Measurements from ENCODE around the gene SIAH1. TPM values are rescaled to one million over a fixed set of nuclear protein-coding genes. Genes with fewer than 3 reads are reported as not detected.

The SIAH1 gene
- total RNA-seq, 1 experiment from 2014 or later = 22.7 TPM

- Histone ChIP-seq H4K20me1 (ENCODE audit: insufficient read depth) (no peaks in the 10 kb centered on the region), H3K4me2 (ENCODE audit: low read length) (no peak overlapping the region), H3K4me1 (ENCODE audit: control insufficient read depth in 1 of 2, insufficient read depth in 2 of 2, low read length in 2 of 2) (no peaks in the 10 kb centered on the region; a peak in 1 of 4 replicates), H3K27ac (ENCODE audit: low read depth, low read length) (no peak overlapping the region), H3K27me3 (ENCODE audit: insufficient read depth, low read length) (no peaks in the 10 kb centered on the region), H3K9ac (ENCODE audit: low read length) (no peak overlapping the region), H3K4me3 (replicated peaks in 1 of 2; ENCODE audit: low read depth in 1 of 2, low read length in 2 of 2) (no peak overlapping the region), H3K9me2 (ENCODE audit: insufficient read depth) (no peaks in the 10 kb centered on the region), H2AFZ (ENCODE audit: low read depth, low read length, poor library complexity, severe bottlenecking) (no peak overlapping the region), H3K79me2 (ENCODE audit: insufficient read depth, low read length) (peaks cover 7% of the 10 kb centered on the region; the same call in 1 of the 2 replicates), H3K36me3 (ENCODE audit: control insufficient read depth in 1 of 2, insufficient read depth in 2 of 2, low read length in 2 of 2) (peaks cover 11 to 15% of the 10 kb centered on the region in 2 experiments; a peak in 3 of 4 replicates), H3K9me3 (ENCODE audit: control insufficient read depth in 1 of 2, insufficient read depth in 1 of 2, low read depth in 1 of 2, low read length in 2 of 2) (no peaks in the 10 kb centered on the region)
- ATAC-seq (0 out of 2 replicates have a peak, but pooled peaks have one; percentile 28), DNase-seq (ENCODE audit: low read depth, low spot score) (no peak)
- ChIA-PET POLR2A (interaction anchor here (0.8 kb wide), 1 partner anchor 15 kb away, joined by 3 read pairs; no protein-coding TSS in a partner anchor), CTCF (interaction anchor here (0.9 kb wide), 1 partner anchor 272 kb away, joined by 3 read pairs; no protein-coding TSS in a partner anchor), RAD21 (ENCODE audit: low non-redundant PET in 1 of 2, low total read pairs in 2 of 2, uncharacterized antibody in 2 of 2, unreplicated experiment in 2 of 2) (no interaction called here)
- intact Hi-C loops (cut with micrococcal nuclease) = no loop called here
- BruUV-seq (replicated peaks) = no TSS peak
- TF ChIP-seq YY1 (IDR thresholded peaks at IDR 0.05; ENCODE audit: extremely low read depth, insufficient replicate concordance, low read depth, low read length) (no peak), EZH2phosphoT487 (IDR thresholded peaks at IDR 0.05; ENCODE audit: borderline replicate concordance) (no peak), CBX3 (IDR thresholded peaks at IDR 0.05; ENCODE audit: low read depth) (no peak), EZH2 (IDR thresholded peaks at IDR 0.05) (no peak), REST (IDR thresholded peaks at IDR 0.05; ENCODE audit: low read depth) (no peak), JUND (IDR thresholded peaks at IDR 0.05) (no peak), FOSL1 (IDR thresholded peaks at IDR 0.05; ENCODE audit: low read depth) (no peak)
These were observed 34.5 kb downstream of the SIAH1 start for GRCh38 chr16:48350736-48351135.
